Kidney epithelial cell (primary cell): ENCODE results near the gene SYNE1. TPM values are rescaled to one million over a fixed set of nuclear protein-coding genes. Genes with fewer than 3 reads are reported as not detected.

Experiments used
- DNase-seq: peaks from one replicate; pipeline ENCODE4 v3.0.0-alpha.2; 2010; ENCODE audit warnings: low read depth
- H3K27me3 ChIP-seq: 2 replicates; pipeline ENCODE4 v1.6.0; 2011; ENCODE audit warnings: low read length; ENCODE audit not compliant: control insufficient read depth, insufficient read depth
- H3K36me3 ChIP-seq: 2 replicates; pipeline ENCODE4 v1.5.1; 2011; ENCODE audit warnings: low read length; ENCODE audit not compliant: control insufficient read depth, insufficient read depth
- H3K4me3 ChIP-seq: 2 replicates; pipeline ENCODE4 v1.5.1; 2011; ENCODE audit warnings: low read depth, mild to moderate bottlenecking, control low read depth, low read length
- CTCF ChIP-seq: IDR thresholded peaks from 2 replicates; pipeline ENCODE4 v1.5.1; 2011; ENCODE audit warnings: mild to moderate bottlenecking, moderate library complexity, low read length, control low read depth, inconsistent platforms; ENCODE audit not compliant: insufficient read depth, poor library complexity, severe bottlenecking
- total RNA-seq: library from RNA; depleted of rRNA; stranded (reverse); fragments of >200 nt; gene quantifications from 2 replicates; pipeline ENCODE4 v1.2.3, GENCODE V29; 2015

Gene SYNE1
- total RNA-seq, 1 donor from 2014 or later = 43.1 TPM

GRCh38 chr6:152160346-152160745, 476.8 kb downstream of the SYNE1 start:
- H3K4me3 ChIP-seq = no peak overlapping the region
- no peaks in the 10 kb centered on the region for H3K36me3 ChIP-seq
- no peak for TF ChIP-seq CTCF
- no peaks in the 10 kb centered on the region for H3K27me3 ChIP-seq
- DNase-seq = no peak

- DNase-seq = no peak
- Histone ChIP-seq H3K36me3 (no peaks in the 10 kb centered on the region), H3K27me3 (no peaks in the 10 kb centered on the region), H3K4me3 (no peak overlapping the region)
- no peak for TF ChIP-seq CTCF
Observed at GRCh38 chr6:152155792-152156191, 481.4 kb downstream of the SYNE1 start.

GRCh38 chr6:152154559-152155356, 482.4 kb downstream of the SYNE1 start:
- TF ChIP-seq CTCF = no peak
- no peak for DNase-seq
- Histone ChIP-seq H3K4me3 (no peak overlapping the region), H3K27me3 (no peaks in the 10 kb centered on the region), H3K36me3 (no peaks in the 10 kb centered on the region)

GRCh38 chr6:152151920-152152319, 485.2 kb downstream of the SYNE1 start:
- DNase-seq = no peak
- Histone ChIP-seq H3K36me3 (peaks cover 3% of the 10 kb centered on the region), H3K4me3 (no peak overlapping the region), H3K27me3 (no peaks in the 10 kb centered on the region)
- no peak for TF ChIP-seq CTCF

GRCh38 chr6:152150196-152150595, 487.0 kb downstream of the SYNE1 start:
- DNase-seq = no peak
- Histone ChIP-seq H3K36me3 (peaks cover 3% of the 10 kb centered on the region), H3K4me3 (no peak overlapping the region), H3K27me3 (no peaks in the 10 kb centered on the region)
- TF ChIP-seq CTCF = no peak

GRCh38 chr6:152148412-152148811, 488.8 kb downstream of the SYNE1 start:
- Histone ChIP-seq H3K36me3 (peaks cover 3% of the 10 kb centered on the region), H3K27me3 (no peaks in the 10 kb centered on the region), H3K4me3 (no peak overlapping the region)
- TF ChIP-seq CTCF = no peak
- DNase-seq = no peak
